H1 (cell line): Measurements from ENCODE around the gene THAP7.

ENCODE experiments used
- ATF2 ChIP-seq: IDR thresholded peaks from 2 replicates; pipeline ENCODE4 v1.6.1; 2012; ENCODE audit warnings: low read length, inconsistent platforms
- CBX5 ChIP-seq: fragments of 300-800, 300-1000 bp; sonication (generic); IDR thresholded peaks from 2 replicates; pipeline ENCODE4 v1.7.1; 2016; ENCODE audit warnings: antibody characterized with exemption, low read length, low read depth
- EZH2 ChIP-seq: fragments of 200-600 bp; sonication (generic); IDR thresholded peaks from 2 replicates; pipeline ENCODE4 v1.7.1; 2012; ENCODE audit warnings: low read depth, mild to moderate bottlenecking, moderate library complexity, low read length, inconsistent platforms; ENCODE audit not compliant: severe bottlenecking
- KDM1A ChIP-seq: fragments of 200-600, 300-600 bp; sonication (generic); IDR thresholded peaks from 2 replicates; pipeline ENCODE4 v1.7.1; 2016; ENCODE audit warnings: mild to moderate bottlenecking, low read length, borderline replicate concordance
- RNF2 ChIP-seq: fragments of 200-900, 300-1000 bp; sonication (generic); IDR thresholded peaks from 2 replicates; pipeline ENCODE4 v1.7.1; 2016; ENCODE audit warnings: borderline replicate concordance, low read depth, mild to moderate bottlenecking, antibody characterized with exemption, low read length; ENCODE audit not compliant: poor library complexity, severe bottlenecking; ENCODE audit errors: missing control alignments
- RXRA ChIP-seq: IDR thresholded peaks from 2 replicates; pipeline ENCODE4 v1.6.1; 2011; ENCODE audit warnings: low read depth, mild to moderate bottlenecking, low read length, moderate library complexity; ENCODE audit not compliant: insufficient read depth
- SP1 ChIP-seq: IDR thresholded peaks from 2 replicates; pipeline ENCODE4 v1.6.1; 2011; ENCODE audit warnings: low read depth, low read length
- TF ChIP-seq, protein P1 (sequence below), 3 experiments: IDR thresholded peaks; 1 replicate in 2 of 3; 2 replicates in 1 of 3; pipeline versions ENCODE4 v1.5.1 to v1.6.1; 2011; ENCODE audit warnings: low read length in 3 of 3, mild to moderate bottlenecking in 3 of 3, inconsistent platforms in 2 of 3, low read depth in 1 of 3, moderate library complexity in 1 of 3; ENCODE audit not compliant: insufficient read depth in 1 of 3; ENCODE audit errors: control extremely low read depth in 1 of 3

DNA sequence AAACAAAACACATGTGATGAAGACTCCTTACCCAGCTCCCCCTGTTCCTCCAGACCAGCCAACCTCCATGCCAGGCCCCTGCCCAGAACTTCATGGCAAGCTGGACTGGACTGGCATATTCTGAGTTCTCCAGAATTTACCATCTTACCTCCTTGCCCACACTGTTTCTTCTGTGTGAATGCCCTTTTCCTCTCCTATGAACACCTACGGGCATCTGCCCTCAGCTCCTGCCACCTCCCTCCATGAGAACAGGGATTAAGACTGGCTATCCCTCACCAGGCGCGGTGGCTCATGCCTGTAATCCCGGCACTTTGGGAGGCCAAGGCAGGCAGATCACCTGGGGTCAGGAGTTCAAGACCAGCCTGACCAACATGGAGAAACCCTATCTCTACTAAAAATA, 41.3 kb downstream of the THAP7 start:
- TF ChIP-seq, protein P1, sequence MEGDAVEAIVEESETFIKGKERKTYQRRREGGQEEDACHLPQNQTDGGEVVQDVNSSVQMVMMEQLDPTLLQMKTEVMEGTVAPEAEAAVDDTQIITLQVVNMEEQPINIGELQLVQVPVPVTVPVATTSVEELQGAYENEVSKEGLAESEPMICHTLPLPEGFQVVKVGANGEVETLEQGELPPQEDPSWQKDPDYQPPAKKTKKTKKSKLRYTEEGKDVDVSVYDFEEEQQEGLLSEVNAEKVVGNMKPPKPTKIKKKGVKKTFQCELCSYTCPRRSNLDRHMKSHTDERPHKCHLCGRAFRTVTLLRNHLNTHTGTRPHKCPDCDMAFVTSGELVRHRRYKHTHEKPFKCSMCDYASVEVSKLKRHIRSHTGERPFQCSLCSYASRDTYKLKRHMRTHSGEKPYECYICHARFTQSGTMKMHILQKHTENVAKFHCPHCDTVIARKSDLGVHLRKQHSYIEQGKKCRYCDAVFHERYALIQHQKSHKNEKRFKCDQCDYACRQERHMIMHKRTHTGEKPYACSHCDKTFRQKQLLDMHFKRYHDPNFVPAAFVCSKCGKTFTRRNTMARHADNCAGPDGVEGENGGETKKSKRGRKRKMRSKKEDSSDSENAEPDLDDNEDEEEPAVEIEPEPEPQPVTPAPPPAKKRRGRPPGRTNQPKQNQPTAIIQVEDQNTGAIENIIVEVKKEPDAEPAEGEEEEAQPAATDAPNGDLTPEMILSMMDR (IDR thresholded peaks at IDR 0.05; ENCODE audit: control extremely low read depth in 1 of 3, insufficient read depth in 1 of 3, low read depth in 1 of 3, low read length in 3 of 3), result no peak
- TF ChIP-seq EZH2, result no peak
- no peak for TF ChIP-seq SP1
- no peak for TF ChIP-seq CBX5
- TF ChIP-seq KDM1A, result no peak
- no peak for TF ChIP-seq ATF2
- TF ChIP-seq RXRA, result no peak
- no peak for TF ChIP-seq RNF2
